Measurements from ENCODE around the gene TRAPPC2L.

The TRAPPC2L gene

DNA sequence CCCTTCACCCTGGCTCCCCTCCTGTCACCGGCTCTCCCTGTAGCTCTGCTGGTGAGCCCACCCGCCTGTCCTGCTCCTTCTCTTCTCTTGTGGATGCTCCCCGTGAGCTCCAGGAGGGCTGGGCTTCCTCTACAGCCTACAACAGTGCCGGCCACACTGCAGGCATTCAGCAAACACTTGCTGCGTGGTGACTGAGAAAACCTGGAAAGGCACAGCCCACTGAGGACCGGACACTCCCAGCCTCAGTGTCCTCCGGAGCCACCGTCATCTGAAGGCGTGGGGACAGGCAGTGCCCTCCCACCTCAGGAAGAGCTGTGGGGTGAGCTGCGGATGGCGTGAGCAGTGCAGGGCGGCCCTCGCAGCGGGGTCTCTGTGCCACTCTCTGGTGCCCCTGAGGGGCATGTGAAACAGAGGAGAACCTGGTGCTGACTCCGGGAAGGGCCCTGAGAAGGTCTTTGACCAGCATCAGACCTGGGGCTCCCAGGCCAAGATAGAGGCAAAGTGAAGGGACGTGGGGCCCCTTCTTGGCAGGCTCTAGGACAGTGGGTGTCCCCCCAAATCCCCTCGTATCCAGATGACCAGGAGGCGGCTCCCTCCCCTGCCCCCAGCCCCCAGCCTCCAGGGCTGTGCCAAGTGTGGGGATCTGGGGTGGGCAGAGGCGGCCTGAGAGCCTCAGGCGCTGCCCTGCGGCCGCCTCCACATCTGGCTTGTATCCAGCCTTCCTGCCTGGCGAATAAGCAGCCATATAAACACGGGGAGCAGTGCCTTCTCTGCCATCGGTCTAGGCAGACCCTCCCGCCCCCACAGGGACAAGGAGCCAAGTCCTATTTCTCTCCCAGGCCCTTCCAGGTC is 53.6 kb downstream of the TRAPPC2L start:
- DNase-seq (no peak), ATAC-seq (no peak)

DNA sequence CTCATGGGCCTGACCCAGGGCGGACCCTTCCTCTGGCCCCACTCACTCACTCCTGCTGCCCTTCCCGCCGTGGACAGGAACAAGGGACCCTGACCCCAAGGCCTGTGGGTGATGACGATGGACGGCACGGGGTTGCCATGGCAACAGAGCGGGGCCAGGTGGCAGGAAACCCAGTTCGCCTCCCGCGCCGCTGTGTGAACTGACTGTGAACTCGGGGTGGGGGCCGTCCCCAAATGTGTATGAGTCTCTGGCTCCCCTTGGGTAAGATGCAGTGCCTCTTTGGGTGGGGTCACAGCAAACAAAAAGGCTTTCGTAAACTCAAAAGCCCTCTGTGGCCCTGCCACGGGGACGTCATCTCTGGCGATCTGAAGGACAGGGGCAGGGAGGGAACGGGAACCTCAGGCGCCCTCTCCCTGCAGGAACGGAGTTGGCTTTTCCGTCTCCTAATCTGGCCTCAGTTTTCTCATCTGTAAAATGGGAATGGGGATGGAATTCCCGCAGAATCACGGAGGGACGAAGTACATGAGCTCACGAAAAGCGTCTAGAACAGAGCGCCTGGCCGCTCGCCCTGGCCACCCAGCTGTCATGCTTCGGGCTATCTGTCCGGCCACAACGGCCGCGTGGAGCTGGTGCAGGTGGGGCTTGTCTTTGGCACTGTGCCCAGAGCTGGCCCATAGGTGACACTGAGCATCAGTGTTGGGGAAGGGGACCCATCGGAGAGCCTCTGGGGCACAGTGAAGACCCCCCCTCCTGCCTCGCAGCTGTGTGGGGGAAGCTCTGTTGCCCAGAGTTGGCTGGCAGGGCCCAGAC is 54.4 kb downstream of the TRAPPC2L start:
- ATAC-seq, result no peak

DNA sequence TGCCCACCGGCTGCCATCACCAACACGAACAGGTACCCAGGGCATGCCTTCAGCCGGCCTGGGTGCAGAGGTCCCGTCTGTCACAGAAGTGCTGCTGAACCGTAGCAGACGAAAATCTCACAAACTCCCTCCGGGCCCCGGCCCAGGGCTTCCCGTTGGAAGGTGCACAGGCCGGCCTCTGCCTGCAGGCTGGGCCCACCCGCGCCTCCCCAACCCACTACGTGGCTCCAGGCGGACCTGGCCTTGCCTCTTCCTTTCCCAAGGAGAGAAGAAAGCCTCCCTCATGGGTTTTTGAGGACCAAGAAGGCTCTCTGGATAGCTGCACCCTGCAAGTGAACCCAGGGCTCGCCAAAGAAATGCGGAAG is 55.0 kb downstream of the TRAPPC2L start:
- DNase-seq, result no peak
- no peak for ATAC-seq

More for the DNA sequence above, 54.4 kb downstream of the TRAPPC2L start:
- no peak for DNase-seq

All from stimulated activated naive CD8-positive, alpha-beta T cell treated with anti-CD3 and anti-CD28 coated beads, Interleukin-15, Interleukin-2, amounts not matched to agents 100 U/mL and 50 U/mL, for 24 hours (primary cell).